Panc1 (cell line): ENCODE measurements around the gene ZNF500. TPM values are rescaled to one million over a fixed set of nuclear protein-coding genes. Genes with fewer than 3 reads are reported as not detected.

Experiments used
- ATAC-seq: fragments of 200-7000 bp; cut with Tn5 transposase; 2 replicates; pipeline ENCODE4 v1.9.1; 2020; ENCODE audit warnings: mild to moderate bottlenecking, moderate library complexity
- BruUV-seq: library from RNA; stranded (reverse); fragments of 400-500 nt; replicated peaks from 2 replicates; lab custom pipeline; 2021; lab: Mats Ljungman, UMichigan
- CTCF ChIA-PET: fragments of 300-600 bp; sonication (Branson Sonifier 250); formaldehyde crosslinking; loops from one replicate; lab custom pipeline; 2022; ENCODE audit warnings: antibody characterized with exemption; lab: Charles Lee
- POLR2A ChIA-PET: fragments of 300-600 bp; sonication (Branson Sonifier 250); formaldehyde crosslinking; loops from one replicate; lab custom pipeline; 2022; ENCODE audit warnings: antibody characterized with exemption; lab: Charles Lee
- DNase-seq: peaks from one replicate; pipeline ENCODE4 v3.0.0-alpha.2; 2010; ENCODE audit warnings: low read depth, low spot score
- H3K27ac ChIP-seq: 2 replicates; pipeline ENCODE4 v1.5.1; 2011; ENCODE audit warnings: mild to moderate bottlenecking, low read length, inconsistent platforms
- H3K27me3 ChIP-seq: fragments of 200-500 bp; sonication (Bioruptor generic); 2 replicates; pipeline ENCODE4 v1.6.0; 2014; ENCODE audit warnings: low read length, inconsistent platforms; ENCODE audit not compliant: control insufficient read depth, insufficient read depth
- H3K36me3 ChIP-seq: fragments of 200-500 bp; sonication (Bioruptor generic); 2 replicates; pipeline ENCODE4 v1.5.1; 2014; ENCODE audit warnings: inconsistent platforms, mild to moderate bottlenecking, low read length, moderate library complexity; ENCODE audit not compliant: control insufficient read depth, insufficient read depth
- H3K4me1 ChIP-seq: 2 replicates; pipeline ENCODE4 v1.5.1; 2011; ENCODE audit warnings: inconsistent platforms, mild to moderate bottlenecking, low read length, moderate library complexity; ENCODE audit not compliant: control insufficient read depth, insufficient read depth
- H3K4me3 ChIP-seq, 2 experiments: 2 replicates each; pipeline ENCODE4 v1.5.1; 2011 to 2012; ENCODE audit warnings: low read depth in 2 of 2, low read length in 2 of 2, mild to moderate bottlenecking in 2 of 2, inconsistent platforms in 1 of 2, moderate library complexity in 1 of 2
- H3K9me3 ChIP-seq: fragments of 200-500 bp; sonication (Bioruptor generic); 2 replicates; pipeline ENCODE4 v1.5.1; 2014; ENCODE audit warnings: low read depth, mild to moderate bottlenecking, inconsistent platforms, low read length, moderate library complexity; ENCODE audit not compliant: control insufficient read depth, insufficient read depth
- POLR2AphosphoS5 ChIP-seq: IDR thresholded peaks from 2 replicates; pipeline ENCODE4 v1.6.1; 2012; ENCODE audit warnings: mild to moderate bottlenecking, low read depth, low read length, moderate library complexity
- REST ChIP-seq, 2 experiments: IDR thresholded peaks; 2 replicates each; pipeline ENCODE4 v1.6.1; 2011 to 2012; ENCODE audit warnings: low read depth in 2 of 2, control low read depth in 1 of 2, low read length in 1 of 2, mild to moderate bottlenecking in 1 of 2, moderate library complexity in 1 of 2; ENCODE audit not compliant: insufficient read depth in 1 of 2
- SIN3A ChIP-seq: IDR thresholded peaks from 2 replicates; pipeline ENCODE4 v1.6.1; 2012; ENCODE audit warnings: low read depth, mild to moderate bottlenecking, low read length, moderate library complexity, borderline replicate concordance; ENCODE audit not compliant: insufficient read depth
- TCF7L2 ChIP-seq: IDR thresholded peaks from 2 replicates; pipeline ENCODE4 v1.6.1; 2011; ENCODE audit warnings: mild to moderate bottlenecking, low read depth, low read length, inconsistent platforms
- in situ Hi-C: cut with HindIII; loops from 2 replicates; pipeline ENCODE4 v1.10.0; 2016; ENCODE audit warnings: low sequenced_read_pairs, low pct_unique_long_range_greater_than_20kb
- intact Hi-C: fragments of 100-400 bp; cut with micrococcal nuclease; formaldehyde crosslinking; loops from one replicate; pipeline ENCODE4 v1.10.0; 2022; ENCODE audit not compliant: unreplicated experiment
- total RNA-seq: library from RNA; stranded (reverse); gene quantifications from one replicate; pipeline ENCODE4 v1.2.1, GENCODE V29; 2021; ENCODE audit not compliant: unreplicated experiment
- TF ChIP-seq, protein P1 (sequence below): fragments of 450-650 bp; IDR thresholded peaks from 2 replicates; pipeline ENCODE4 v1.5.1; 2017; ENCODE audit warnings: mild to moderate bottlenecking

The ZNF500 gene
- total RNA-seq, 1 experiment from 2014 or later = 25.8 TPM

- Histone ChIP-seq H3K27ac (no peak overlapping the region), H3K27me3 (no peaks in the 10 kb centered on the region), H3K4me3 (no peak overlapping the region), H3K4me1 (peaks cover 8% of the 10 kb centered on the region; the same call in 1 of the 2 replicates), H3K9me3 (no peaks in the 10 kb centered on the region), H3K36me3 (no peaks in the 10 kb centered on the region)
- no TSS peak for BruUV-seq
- DNase-seq (no peak), ATAC-seq (0 out of 2 replicates have a peak, but pooled peaks have one; percentile 7)
- TF ChIP-seq TCF7L2 = no peak
- no peak for TF ChIP-seq SIN3A
- TF ChIP-seq REST (IDR thresholded peaks at IDR 0.05; ENCODE audit: insufficient read depth in 1 of 2, low read depth in 2 of 2, low read length in 1 of 2) = no peak
- TF ChIP-seq, protein P1, sequence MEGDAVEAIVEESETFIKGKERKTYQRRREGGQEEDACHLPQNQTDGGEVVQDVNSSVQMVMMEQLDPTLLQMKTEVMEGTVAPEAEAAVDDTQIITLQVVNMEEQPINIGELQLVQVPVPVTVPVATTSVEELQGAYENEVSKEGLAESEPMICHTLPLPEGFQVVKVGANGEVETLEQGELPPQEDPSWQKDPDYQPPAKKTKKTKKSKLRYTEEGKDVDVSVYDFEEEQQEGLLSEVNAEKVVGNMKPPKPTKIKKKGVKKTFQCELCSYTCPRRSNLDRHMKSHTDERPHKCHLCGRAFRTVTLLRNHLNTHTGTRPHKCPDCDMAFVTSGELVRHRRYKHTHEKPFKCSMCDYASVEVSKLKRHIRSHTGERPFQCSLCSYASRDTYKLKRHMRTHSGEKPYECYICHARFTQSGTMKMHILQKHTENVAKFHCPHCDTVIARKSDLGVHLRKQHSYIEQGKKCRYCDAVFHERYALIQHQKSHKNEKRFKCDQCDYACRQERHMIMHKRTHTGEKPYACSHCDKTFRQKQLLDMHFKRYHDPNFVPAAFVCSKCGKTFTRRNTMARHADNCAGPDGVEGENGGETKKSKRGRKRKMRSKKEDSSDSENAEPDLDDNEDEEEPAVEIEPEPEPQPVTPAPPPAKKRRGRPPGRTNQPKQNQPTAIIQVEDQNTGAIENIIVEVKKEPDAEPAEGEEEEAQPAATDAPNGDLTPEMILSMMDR = no peak
- TF ChIP-seq POLR2AphosphoS5 = no peak
- ChIA-PET CTCF (interaction anchor here (0.6 kb wide), 1 partner anchor 198 kb away, joined by 7 read pairs; no protein-coding TSS in a partner anchor), POLR2A (interaction anchor here (0.6 kb wide), 1 partner anchor 27 kb away, joined by 6 read pairs; no protein-coding TSS in a partner anchor)
- in situ Hi-C loops (no loop called here), intact Hi-C loops (no loop called here)
Measured at GRCh38 chr16:4788910-4789309, 21.9 kb upstream of the ZNF500 start.

- BruUV-seq = no TSS peak
- no peak overlapping the region for H3K4me3 ChIP-seq
- DNase-seq (no peak), ATAC-seq (no peak)
- no peaks in the 10 kb centered on the region for H3K27me3 ChIP-seq
- peaks cover 8% of the 10 kb centered on the region; the same call in 1 of the 2 replicates for H3K4me1 ChIP-seq
- intact Hi-C loops (no loop called here), in situ Hi-C loops (no loop called here)
- H3K27ac ChIP-seq = no peak overlapping the region
- ChIA-PET CTCF (no interaction called here), POLR2A (no interaction called here)
- H3K36me3 ChIP-seq = no peaks in the 10 kb centered on the region
- no peaks in the 10 kb centered on the region for H3K9me3 ChIP-seq
- TF ChIP-seq POLR2AphosphoS5 (no peak), SIN3A (no peak), TCF7L2 (no peak), REST (IDR thresholded peaks at IDR 0.05; ENCODE audit: insufficient read depth in 1 of 2, low read depth in 2 of 2, low read length in 1 of 2) (no peak)
- TF ChIP-seq, protein P1 = no peak
Measured at GRCh38 chr16:4788489-4788889, 21.5 kb upstream of the ZNF500 start.
